CD8-positive, alpha-beta memory T cell (primary cell): Measurements from ENCODE around the gene QTRT2. TPM values are rescaled to one million over a fixed set of nuclear protein-coding genes. Genes with fewer than 3 reads are reported as not detected.

Source experiments
- CTCF ChIA-PET: fragments of 350-600 bp; sonication (Branson Sonifier 250); formaldehyde crosslinking; loops from one replicate; lab custom pipeline; 2021; ENCODE audit warnings: antibody characterized with exemption; lab: Charles Lee
- POLR2A ChIA-PET: fragments of 350-600 bp; sonication (Branson Sonifier 250); formaldehyde crosslinking; loops from one replicate; lab custom pipeline; 2021; ENCODE audit warnings: antibody characterized with exemption; lab: Charles Lee
- DNase-seq, 5 donors: peaks; one replicate each; pipeline versions ENCODE4 v3.0.0 to v3.0.0-alpha.2; 2020 to 2022; ENCODE audit warnings: mixed read lengths in 1 of 5
- H3K27ac ChIP-seq: one replicate; pipeline ENCODE4 v1.7.0; 2013; ENCODE audit warnings: low read depth, mild to moderate bottlenecking, low read length, moderate library complexity
- H3K27me3 ChIP-seq: 2 replicates; pipeline ENCODE4 v1.7.0; 2013; ENCODE audit warnings: low read length, mild to moderate bottlenecking; ENCODE audit not compliant: insufficient read depth, poor library complexity, severe bottlenecking
- H3K36me3 ChIP-seq: 2 replicates; pipeline ENCODE4 v1.7.0; 2013; ENCODE audit warnings: mild to moderate bottlenecking, low read length, moderate library complexity; ENCODE audit not compliant: insufficient read depth
- H3K4me1 ChIP-seq: 2 replicates; pipeline ENCODE4 v1.7.0; 2013; ENCODE audit warnings: mild to moderate bottlenecking, low read length, moderate library complexity; ENCODE audit not compliant: insufficient read depth
- H3K4me3 ChIP-seq: 2 replicates; pipeline ENCODE4 v1.7.0; 2013; ENCODE audit warnings: mild to moderate bottlenecking, low read length
- H3K9me3 ChIP-seq: 2 replicates; pipeline ENCODE4 v1.7.0; 2013; ENCODE audit warnings: mild to moderate bottlenecking, low read length
- H3K27ac Mint-ChIP-seq, 8 donors: one replicate each; pipeline ENCODE4 v1.8.0; 2020 to 2021; ENCODE audit warnings: mixed read lengths in 8 of 8, mild to moderate bottlenecking in 6 of 8, inconsistent platforms in 3 of 8, moderate library complexity in 3 of 8
- H3K27me3 Mint-ChIP-seq, 2 donors: one replicate each; pipeline ENCODE4 v1.8.0; 2020 to 2021; ENCODE audit warnings: mixed read lengths in 2 of 2, mild to moderate bottlenecking in 1 of 2, moderate library complexity in 1 of 2
- H3K36me3 Mint-ChIP-seq, 3 donors: one replicate each; pipeline ENCODE4 v1.8.0; 2020 to 2021; ENCODE audit warnings: mixed read lengths in 3 of 3, inconsistent platforms in 1 of 3, mild to moderate bottlenecking in 1 of 3
- H3K4me1 Mint-ChIP-seq, 3 donors: one replicate each; pipeline ENCODE4 v1.8.0; 2020 to 2021; ENCODE audit warnings: mixed read lengths in 3 of 3, inconsistent platforms in 1 of 3, mild to moderate bottlenecking in 1 of 3
- H3K4me3 Mint-ChIP-seq, 7 donors: one replicate each; pipeline ENCODE4 v1.8.0; 2020 to 2021; ENCODE audit warnings: mixed read lengths in 7 of 7, mild to moderate bottlenecking in 6 of 7, moderate library complexity in 4 of 7, inconsistent platforms in 2 of 7
- H3K9me3 Mint-ChIP-seq, 5 donors: one replicate each; pipeline ENCODE4 v1.8.0; 2020 to 2022; ENCODE audit warnings: mixed read lengths in 5 of 5, mild to moderate bottlenecking in 3 of 5, moderate library complexity in 2 of 5, inconsistent platforms in 1 of 5
- polyA plus RNA-seq: library from polyadenylated mRNA; unstranded; fragments of 300-500 nt; fragmentation: Illumina TruSeq; gene quantifications from one replicate; pipeline ENCODE4 v1.2.3, GENCODE V29; 2021
- total RNA-seq, 2 experiments: library from RNA; stranded (reverse); gene quantifications; one replicate each; pipeline ENCODE4 v1.2.3, GENCODE V29; 2021

QTRT2 gene
- total and polyA plus RNA-seq, 3 experiments from 2014 or later, result 10.8 to 51.3 (median 48.0) TPM

DNA sequence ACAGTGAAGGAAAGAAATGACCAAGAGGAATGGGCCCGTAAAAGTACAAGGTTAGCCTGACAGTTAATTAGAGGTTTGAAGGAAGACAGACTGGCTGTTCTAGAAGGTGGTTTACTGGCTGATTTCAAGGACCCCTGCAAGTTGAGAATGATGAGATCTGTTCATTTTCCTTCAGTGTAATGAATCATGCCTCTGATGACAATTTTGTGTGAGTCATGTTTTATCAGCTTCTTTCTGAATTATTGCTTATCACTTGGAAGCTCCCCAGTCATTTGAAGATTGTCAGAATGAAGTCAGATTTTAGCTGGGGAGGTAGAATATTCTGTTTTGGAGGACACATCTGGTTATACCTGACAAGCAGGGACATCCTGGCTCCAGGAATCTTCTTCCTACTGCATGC, 71.7 kb downstream of the QTRT2 start:
- H3K27me3 Mint-ChIP-seq, result peaks cover 14 to 22% of the 10 kb centered on the region in 2 donors
- ChIA-PET CTCF (no interaction called here), POLR2A (no interaction called here)
- H3K27ac ChIP-seq, result no peak overlapping the region
- H3K4me3 ChIP-seq, result no peak overlapping the region
- no peaks in the 10 kb centered on the region for H3K36me3 ChIP-seq
- H3K4me1 Mint-ChIP-seq, result no peaks in the 10 kb centered on the region
- H3K9me3 ChIP-seq, result no peaks in the 10 kb centered on the region
- no peak for DNase-seq
- H3K27ac Mint-ChIP-seq, result no peak overlapping the region
- no peaks in the 10 kb centered on the region for H3K36me3 Mint-ChIP-seq
- no peaks in the 10 kb centered on the region for H3K9me3 Mint-ChIP-seq
- no peaks in the 10 kb centered on the region for H3K27me3 ChIP-seq
- H3K4me1 ChIP-seq, result no peaks in the 10 kb centered on the region
- no peak overlapping the region for H3K4me3 Mint-ChIP-seq

DNA sequence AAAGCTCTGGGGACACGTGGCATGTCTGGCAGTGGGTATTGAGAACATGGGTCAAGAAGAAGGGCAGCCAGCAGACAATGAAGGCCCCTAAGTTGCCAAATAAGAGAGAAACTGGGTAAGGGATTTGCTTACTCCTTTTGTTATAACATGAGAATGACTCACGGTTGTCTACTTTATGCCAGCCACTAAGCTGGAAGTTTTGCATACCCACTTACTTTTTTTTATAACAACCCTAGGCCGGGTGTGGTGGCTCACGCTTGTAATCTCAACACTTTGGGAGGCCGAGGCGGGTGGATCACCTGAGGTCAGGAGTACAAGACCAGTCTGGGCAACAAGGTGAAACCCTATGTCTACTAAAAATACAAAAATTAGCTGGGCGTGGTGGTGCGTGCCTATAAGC, 72.3 kb downstream of the QTRT2 start:
- peaks cover 12 to 16% of the 10 kb centered on the region in 2 donors for H3K27me3 Mint-ChIP-seq
- H3K4me1 Mint-ChIP-seq, result no peaks in the 10 kb centered on the region
- ChIA-PET POLR2A (no interaction called here), CTCF (no interaction called here)
- no peak overlapping the region for H3K27ac ChIP-seq
- H3K4me3 Mint-ChIP-seq, result no peak overlapping the region
- no peak overlapping the region for H3K4me3 ChIP-seq
- no peaks in the 10 kb centered on the region for H3K36me3 ChIP-seq
- no peaks in the 10 kb centered on the region for H3K27me3 ChIP-seq
- no peaks in the 10 kb centered on the region for H3K9me3 Mint-ChIP-seq
- no peaks in the 10 kb centered on the region for H3K9me3 ChIP-seq
- DNase-seq, result no peak
- H3K27ac Mint-ChIP-seq, result no peak overlapping the region
- H3K4me1 ChIP-seq, result no peaks in the 10 kb centered on the region
- H3K36me3 Mint-ChIP-seq, result no peaks in the 10 kb centered on the region

DNA sequence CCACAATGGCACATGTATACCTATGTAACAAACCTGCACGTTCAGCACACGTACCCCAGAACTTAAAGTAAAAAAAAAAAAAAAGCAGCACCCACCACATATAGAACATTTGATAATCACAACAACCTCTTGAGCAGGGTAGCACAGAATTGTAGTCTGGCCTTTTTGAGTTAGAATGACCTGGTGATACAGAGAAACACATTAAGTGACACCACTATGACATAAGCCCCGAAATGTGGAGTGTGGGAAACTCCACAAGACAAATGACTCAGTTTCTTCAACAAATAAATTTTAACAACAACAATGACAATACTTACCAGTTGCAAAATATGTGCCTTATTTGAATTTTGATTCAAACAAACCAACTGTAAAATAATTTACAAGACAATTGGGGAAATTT, 76.0 kb downstream of the QTRT2 start:
- ChIA-PET POLR2A (no interaction called here), CTCF (no interaction called here)
- no peak for DNase-seq
- no peaks in the 10 kb centered on the region for H3K27me3 ChIP-seq
- Mint-ChIP-seq H3K4me3 (no peak overlapping the region), H3K4me1 (no peaks in the 10 kb centered on the region), H3K27me3 (peaks cover 8 to 12% of the 10 kb centered on the region in 2 donors), H3K9me3 (peaks cover 0 to 2% (median 0%) of the 10 kb centered on the region in 5 donors), H3K27ac (no peak overlapping the region), H3K36me3 (peaks cover 0 to 11% (median 2%) of the 10 kb centered on the region in 3 donors)
- no peaks in the 10 kb centered on the region for H3K4me1 ChIP-seq
- no peaks in the 10 kb centered on the region for H3K36me3 ChIP-seq
- no peaks in the 10 kb centered on the region for H3K9me3 ChIP-seq
- H3K27ac ChIP-seq, result no peak overlapping the region
- H3K4me3 ChIP-seq, result no peak overlapping the region

DNA sequence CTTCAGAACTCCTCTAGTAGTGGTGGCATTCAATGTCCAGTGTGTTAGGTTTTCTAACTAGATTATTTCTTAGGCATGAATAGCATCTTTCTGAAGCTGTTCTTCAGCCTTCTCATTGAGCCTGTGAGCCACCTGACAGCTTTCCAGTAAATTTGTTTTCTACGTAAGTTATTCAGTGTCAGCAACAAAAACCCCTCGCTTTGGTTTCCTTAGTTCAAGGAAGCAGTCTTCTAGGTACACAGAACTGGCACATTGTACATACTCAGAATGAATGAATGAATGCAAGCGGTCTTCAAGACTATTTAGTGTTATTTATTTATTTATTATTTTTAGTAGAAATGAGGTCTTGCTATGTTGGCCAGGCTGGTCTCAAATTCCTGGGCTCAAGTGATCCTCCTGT, 77.4 kb downstream of the QTRT2 start:
- Histone ChIP-seq H3K36me3 (no peaks in the 10 kb centered on the region), H3K27ac (no peak overlapping the region), H3K27me3 (no peaks in the 10 kb centered on the region), H3K4me3 (no peak overlapping the region), H3K9me3 (no peaks in the 10 kb centered on the region), H3K4me1 (no peaks in the 10 kb centered on the region)
- ChIA-PET POLR2A (no interaction called here), CTCF (no interaction called here)
- H3K9me3 Mint-ChIP-seq, result peaks cover 0 to 2% (median 0%) of the 10 kb centered on the region in 5 donors
- no peaks in the 10 kb centered on the region for H3K4me1 Mint-ChIP-seq
- H3K27me3 Mint-ChIP-seq, result peaks cover 8 to 12% of the 10 kb centered on the region in 2 donors
- DNase-seq, result no peak
- H3K27ac Mint-ChIP-seq, result no peak overlapping the region
- H3K4me3 Mint-ChIP-seq, result no peak overlapping the region
- H3K36me3 Mint-ChIP-seq, result peaks cover 0 to 17% (median 2%) of the 10 kb centered on the region in 3 donors

Other genes starting within 250 kb of the QTRT2 start
- gene GRAMD1C, start 217.9 kb upstream of the QTRT2 start, total RNA-seq, result under 1 TPM; 0.47 to 0.81 TPM
- gene GRAMD1C, start 217.9 kb upstream of the QTRT2 start, polyA plus RNA-seq, result 0.68 TPM
- gene ZDHHC23, start 108.7 kb upstream of the QTRT2 start, total RNA-seq, result 1 to 10 TPM; 4.3 TPM
- 1.1 TPM for gene ZDHHC23, start 108.7 kb upstream of the QTRT2 start, polyA plus RNA-seq
- 1 to 10 TPM; 1.4 to 1.5 TPM for gene CCDC191, start 211 bp upstream of the QTRT2 start, total RNA-seq
- 1.2 TPM for gene CCDC191, start 211 bp upstream of the QTRT2 start, polyA plus RNA-seq
- gene DRD3, start 122.3 kb downstream of the QTRT2 start, total RNA-seq, result under 1 TPM in 1 of 2 experiments, not detected in 1; 0.13 TPM
- gene DRD3, start 122.3 kb downstream of the QTRT2 start, polyA plus RNA-seq, result not detected
- gene ZNF80, start 180.8 kb downstream of the QTRT2 start, total RNA-seq, result 1 to 10 TPM; 1.8 to 2.3 TPM
- 0.67 TPM for gene ZNF80, start 180.8 kb downstream of the QTRT2 start, polyA plus RNA-seq
- 100 to 1,000 TPM; 185 TPM for gene TIGIT, start 237.3 kb downstream of the QTRT2 start, total RNA-seq
- gene TIGIT, start 237.3 kb downstream of the QTRT2 start, polyA plus RNA-seq, result 92.8 TPM